Hepatocyte (in vitro differentiated cells): ENCODE measurements around the gene ABCC6.

Experiments used
- CTCF ChIP-seq: fragments of 200-600 bp; sonication (generic); IDR thresholded peaks from 2 replicates; pipeline ENCODE4 v1.5.1; 2016; ENCODE audit warnings: antibody characterized with exemption, mild to moderate bottlenecking; ENCODE audit not compliant: poor library complexity
- EZH2 ChIP-seq: fragments of 200-600 bp; sonication (generic); IDR thresholded peaks from 2 replicates; pipeline ENCODE4 v1.6.1; 2016; ENCODE audit warnings: antibody characterized with exemption, mild to moderate bottlenecking, borderline replicate concordance

- TF ChIP-seq CTCF (no peak), EZH2 (no peak)
These were observed 89.2 kb downstream of the ABCC6 start for GRCh38 chr16:16133943-16134604.
